Breast epithelium (tissue), 3 donors: Measurements from ENCODE around the gene AOPEP.

Experiments
- CTCF ChIP-seq, 3 donors: fragments of 450-650 bp; IDR thresholded peaks; one replicate each; pipeline ENCODE4 v1.5.1; 2016 to 2017; ENCODE audit warnings: antibody characterized with exemption in 3 of 3, mild to moderate bottlenecking in 3 of 3, moderate library complexity in 3 of 3
- POLR2AphosphoS5 ChIP-seq, 3 donors: sonication (generic); formaldehyde crosslinking; IDR thresholded peaks; one replicate each; pipeline ENCODE4 v1.6.1; 2017; ENCODE audit warnings: antibody characterized with exemption in 3 of 3

DNA sequence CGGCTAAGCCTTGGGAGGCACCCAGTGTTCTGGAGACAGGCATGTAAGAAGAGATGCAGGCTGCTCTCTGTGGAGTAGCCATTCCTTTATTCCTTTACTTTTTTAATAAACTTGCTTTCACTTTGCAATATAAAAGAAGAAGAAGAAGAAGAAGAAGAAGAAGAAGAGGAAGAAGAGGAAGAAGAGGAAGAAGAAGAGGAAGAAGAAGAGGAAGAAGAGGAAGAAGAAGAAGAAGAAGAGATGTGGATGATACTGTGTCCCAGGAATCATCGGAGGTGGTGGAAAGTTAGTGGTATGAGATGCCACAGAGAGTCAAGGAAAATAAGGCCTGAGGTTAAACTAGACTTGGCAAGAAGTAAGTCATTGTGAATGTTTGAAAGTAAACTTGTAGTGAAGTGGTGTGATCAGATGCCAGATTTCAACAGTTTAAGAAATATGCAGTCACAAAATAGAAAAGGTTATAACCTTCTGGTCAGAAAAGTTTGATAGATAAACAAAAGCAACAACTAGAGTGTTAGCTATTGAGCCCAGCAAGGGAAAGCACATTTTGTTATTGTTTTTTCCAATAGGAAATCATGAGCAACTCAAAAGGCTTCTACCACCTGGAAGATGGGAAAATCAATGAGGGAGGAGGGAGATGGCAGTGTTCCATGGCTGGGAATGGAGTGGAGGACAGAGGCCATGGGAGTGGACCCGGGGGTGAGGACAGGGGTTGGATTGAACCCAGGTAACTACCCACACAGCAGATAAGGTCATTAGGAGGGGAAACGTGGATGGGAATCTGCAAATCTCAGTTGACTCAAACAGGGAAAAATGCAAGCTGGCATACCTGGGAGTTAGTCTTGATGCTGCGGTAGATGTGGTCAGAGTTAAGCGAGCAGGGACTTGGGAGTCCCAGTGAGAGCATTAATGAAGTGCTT is 16.8 kb downstream of the AOPEP start:
- no peak for TF ChIP-seq CTCF (IDR thresholded peaks at IDR 0.05)
- no peak for TF ChIP-seq POLR2AphosphoS5 (IDR thresholded peaks at IDR 0.05)
